ENCODE data around the gene OAT.

- TF ChIP-seq EZH2phosphoT487 (IDR thresholded peaks at IDR 0.05; ENCODE audit: insufficient read depth, low read depth): no peak
- no peak for TF ChIP-seq EZH2 (IDR thresholded peaks at IDR 0.05; ENCODE audit: insufficient read depth, poor library complexity, severe bottlenecking)
Observed at GRCh38 chr10:124461642-124462347, 43.1 kb upstream of the OAT start, which contains the start of gene LHPP.

All from GM23248 (cell line).